Ectodermal cell (in vitro differentiated cells): ENCODE results near the gene HAO1.

Experiments
- H3K27ac ChIP-seq: 2 replicates; pipeline ENCODE4 v1.7.0; 2013; ENCODE audit warnings: mild to moderate bottlenecking, low read depth, low read length; ENCODE audit not compliant: insufficient read depth, poor library complexity, severe bottlenecking
- H3K27me3 ChIP-seq: 2 replicates; pipeline ENCODE4 v1.7.0; 2013; ENCODE audit warnings: mild to moderate bottlenecking, low read length; ENCODE audit not compliant: insufficient read depth, control insufficient read depth, poor library complexity, severe bottlenecking
- H3K36me3 ChIP-seq: one replicate; pipeline ENCODE4 v1.7.0; 2013; ENCODE audit warnings: low read length; ENCODE audit not compliant: control insufficient read depth, insufficient read depth
- H3K4me1 ChIP-seq: one replicate; pipeline ENCODE4 v1.7.0; 2013; ENCODE audit warnings: low read length; ENCODE audit not compliant: control insufficient read depth, insufficient read depth
- H3K4me3 ChIP-seq: 2 replicates; pipeline ENCODE4 v1.7.0; 2013; ENCODE audit warnings: low read depth, low read length, control low read depth; ENCODE audit not compliant: insufficient read depth
- H3K9me3 ChIP-seq: 2 replicates; pipeline ENCODE4 v1.7.0; 2013; ENCODE audit warnings: mild to moderate bottlenecking, low read length, moderate library complexity; ENCODE audit not compliant: control insufficient read depth
- whole genome bisulfite sequencing, 2 experiments: methylation state at CpG; one replicate each; pipeline ENCODE4 v1.1.7; 2013; ENCODE audit warnings: missing lambda C conversion rate in 2 of 2; 5-methylcytosine and 5-hydroxymethylcytosine counted together

The HAO1 gene

DNA sequence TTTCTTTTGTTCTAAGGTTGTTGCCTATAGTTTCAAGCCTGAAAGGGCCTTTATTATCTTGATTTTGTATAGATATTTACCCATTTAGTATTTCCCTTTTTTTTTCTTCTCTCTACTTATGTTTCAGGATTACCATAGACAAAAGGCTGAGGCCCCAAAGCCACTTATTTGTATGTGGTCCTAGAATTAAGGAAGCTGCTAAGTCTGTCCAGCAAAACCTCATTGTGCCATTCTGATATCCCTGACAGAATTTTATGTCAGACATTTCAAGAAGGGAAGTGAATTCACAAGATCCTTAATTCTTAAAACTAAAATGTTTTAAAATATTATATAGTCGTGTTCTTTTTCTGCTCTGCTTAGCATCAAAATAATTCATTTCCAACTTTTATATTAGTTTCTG is 6.9 kb downstream of the HAO1 start:
- Histone ChIP-seq H3K9me3 (no peaks in the 10 kb centered on the region), H3K27me3 (no peaks in the 10 kb centered on the region), H3K36me3 (no peaks in the 10 kb centered on the region), H3K4me1 (no peaks in the 10 kb centered on the region), H3K4me3 (no peak overlapping the region), H3K27ac (no peak overlapping the region)
- WGBS, 2 experiments: no CpG with 5 or more reads among the region's 1 CpG

- H3K4me3 ChIP-seq: no peak overlapping the region
- no peaks in the 10 kb centered on the region for H3K36me3 ChIP-seq
- H3K27me3 ChIP-seq: no peaks in the 10 kb centered on the region
- H3K4me1 ChIP-seq: no peaks in the 10 kb centered on the region
- H3K9me3 ChIP-seq: no peaks in the 10 kb centered on the region
- H3K27ac ChIP-seq: no peak overlapping the region
Observed at GRCh38 chr20:7930343-7930742, 9.9 kb downstream of the HAO1 start.

- H3K4me3 ChIP-seq: no peak overlapping the region
- H3K27me3 ChIP-seq: no peaks in the 10 kb centered on the region
- H3K4me1 ChIP-seq: no peaks in the 10 kb centered on the region
- WGBS, 2 experiments: 86% methylated on average over 1 of the region's 1 CpG; no CpG with 5 or more reads in 1 of the 2 experiments
- H3K9me3 ChIP-seq: no peaks in the 10 kb centered on the region
- H3K36me3 ChIP-seq: no peaks in the 10 kb centered on the region
- H3K27ac ChIP-seq: no peak overlapping the region
Observed at GRCh38 chr20:7926767-7927166, 13.5 kb downstream of the HAO1 start.

- Histone ChIP-seq H3K36me3 (no peaks in the 10 kb centered on the region), H3K27me3 (no peaks in the 10 kb centered on the region), H3K4me1 (no peaks in the 10 kb centered on the region), H3K4me3 (no peak overlapping the region), H3K27ac (no peak overlapping the region), H3K9me3 (no peaks in the 10 kb centered on the region)
- 86 to 100% methylated on average over 1 to 3 of the region's 3 CpGs for WGBS, 2 experiments
Observed at GRCh38 chr20:7926323-7926722, 13.9 kb downstream of the HAO1 start.

DNA sequence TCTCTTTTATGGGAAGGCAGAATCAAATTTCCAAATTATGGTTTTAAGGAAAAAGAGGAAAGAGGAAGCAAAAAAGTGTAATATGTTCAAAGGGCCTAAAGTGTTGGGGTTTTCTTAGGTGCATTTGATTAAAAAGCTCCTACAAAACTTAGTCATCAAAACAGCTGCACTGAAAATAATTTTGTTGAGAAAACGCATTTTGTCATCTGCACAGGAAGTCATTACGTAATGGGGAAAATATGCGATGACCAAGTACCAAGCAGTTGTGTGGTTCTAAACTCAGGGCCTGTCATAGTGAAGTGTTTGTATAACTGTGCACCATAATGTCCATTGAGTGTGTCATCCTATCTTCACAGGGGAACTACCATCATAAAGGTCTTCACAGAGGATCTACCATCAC is 15.6 kb downstream of the HAO1 start:
- H3K27me3 ChIP-seq: no peaks in the 10 kb centered on the region
- no peak overlapping the region for H3K27ac ChIP-seq
- no peaks in the 10 kb centered on the region for H3K36me3 ChIP-seq
- no peaks in the 10 kb centered on the region for H3K9me3 ChIP-seq
- no peak overlapping the region for H3K4me3 ChIP-seq
- 92 to 97% methylated on average over 3 of the region's 3 CpGs for WGBS, 2 experiments
- H3K4me1 ChIP-seq: no peaks in the 10 kb centered on the region

GRCh38 chr20:7916648-7917047 is 23.6 kb downstream of the HAO1 start:
- Histone ChIP-seq H3K4me1 (no peaks in the 10 kb centered on the region), H3K36me3 (no peaks in the 10 kb centered on the region), H3K27ac (no peak overlapping the region), H3K4me3 (no peak overlapping the region), H3K27me3 (no peaks in the 10 kb centered on the region), H3K9me3 (no peaks in the 10 kb centered on the region)
- WGBS, 2 experiments: 86 to 93% methylated on average over 1 of the region's 1 CpG

DNA sequence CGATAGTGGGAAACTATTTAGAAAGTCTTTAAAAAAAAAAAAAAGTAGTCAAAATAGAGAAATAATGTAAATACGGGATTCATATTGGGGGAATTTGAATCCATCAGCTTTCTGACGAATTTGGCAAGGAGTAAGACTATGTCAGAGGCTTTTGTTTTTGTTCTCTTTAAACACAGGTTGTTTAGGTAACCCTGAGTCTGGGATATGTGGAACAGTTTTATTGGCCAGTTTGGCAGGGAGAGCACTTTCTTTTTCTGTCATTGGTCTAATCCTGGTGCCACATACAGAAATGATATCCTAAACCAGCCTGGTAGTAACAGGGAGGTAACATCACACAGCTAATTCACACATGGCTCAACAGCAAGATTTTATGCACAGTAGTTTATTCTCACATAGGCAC is 27.7 kb downstream of the HAO1 start:
- Histone ChIP-seq H3K9me3 (no peaks in the 10 kb centered on the region), H3K27ac (no peak overlapping the region), H3K27me3 (no peaks in the 10 kb centered on the region), H3K4me1 (no peaks in the 10 kb centered on the region), H3K36me3 (no peaks in the 10 kb centered on the region), H3K4me3 (no peak overlapping the region)
- 94 to 96% methylated on average over 3 of the region's 3 CpGs for WGBS, 2 experiments

DNA sequence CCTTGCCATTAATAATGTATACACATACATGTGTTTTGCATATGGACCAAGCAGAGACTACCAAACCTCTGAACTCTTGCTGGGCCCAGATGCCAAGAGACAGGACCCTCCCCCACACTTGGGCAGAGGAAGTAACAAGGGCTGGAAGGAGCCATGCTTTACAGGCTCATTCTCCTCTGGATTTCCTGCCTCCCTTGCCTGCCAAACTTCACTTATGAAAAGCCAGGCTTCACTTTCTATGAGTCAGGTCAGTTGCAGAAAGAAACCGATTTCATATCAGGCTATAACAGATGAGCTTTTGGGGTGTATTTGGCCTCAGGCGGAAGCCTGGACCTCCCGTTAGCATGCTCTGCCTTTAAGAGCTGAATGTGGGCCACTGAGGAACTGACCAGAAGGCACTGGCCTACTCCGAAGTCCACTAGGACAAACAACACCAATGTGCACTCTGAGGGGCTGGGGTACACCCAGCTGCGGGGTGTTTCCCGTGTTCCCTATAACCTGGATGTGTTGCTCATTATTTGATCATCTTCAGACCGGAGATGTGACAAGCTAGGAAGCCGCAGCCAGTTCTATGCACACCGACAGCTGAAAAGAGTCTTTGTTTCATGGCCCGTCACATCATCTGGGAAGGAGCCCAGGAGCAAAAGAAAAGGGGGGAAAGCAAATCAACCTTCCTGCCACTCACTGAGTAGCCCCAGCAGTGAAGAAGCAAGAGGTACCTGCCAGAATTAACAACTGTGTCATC is 28.5 kb downstream of the HAO1 start:
- Histone ChIP-seq H3K9me3 (no peaks in the 10 kb centered on the region), H3K27ac (no peak overlapping the region), H3K36me3 (no peaks in the 10 kb centered on the region), H3K4me1 (no peaks in the 10 kb centered on the region), H3K4me3 (no peak overlapping the region), H3K27me3 (no peaks in the 10 kb centered on the region)
- WGBS, 2 experiments: 88 to 91% methylated on average over 10 of the region's 10 CpGs

- 78 to 90% methylated on average over 3 to 4 of the region's 4 CpGs for WGBS, 2 experiments
- Histone ChIP-seq H3K4me1 (no peaks in the 10 kb centered on the region), H3K9me3 (no peaks in the 10 kb centered on the region), H3K27ac (no peak overlapping the region), H3K27me3 (no peaks in the 10 kb centered on the region), H3K36me3 (no peaks in the 10 kb centered on the region), H3K4me3 (no peak overlapping the region)
Observed at GRCh38 chr20:7908905-7909304, 31.4 kb downstream of the HAO1 start.

DNA sequence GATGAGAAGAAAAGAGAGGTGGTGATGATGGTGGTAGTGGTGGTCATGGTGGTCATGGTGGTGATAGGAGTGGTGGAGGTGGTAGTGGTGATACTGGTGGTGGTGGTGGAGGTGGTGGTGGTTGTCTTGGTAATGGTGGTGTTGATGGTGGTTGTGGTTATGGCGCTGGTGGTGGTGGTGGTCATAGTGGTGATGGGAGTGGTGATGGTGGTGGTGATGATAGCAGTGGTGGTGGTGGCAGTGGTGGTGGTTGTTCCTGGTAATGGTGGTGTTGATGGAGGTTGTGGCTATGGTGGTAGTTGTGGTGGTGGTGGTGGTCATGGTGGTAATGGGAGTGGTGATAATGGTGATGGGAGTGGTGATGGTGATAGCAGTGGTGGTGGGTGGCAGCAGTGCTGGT is 36.8 kb downstream of the HAO1 start:
- Histone ChIP-seq H3K27ac (no peak overlapping the region), H3K4me1 (no peaks in the 10 kb centered on the region), H3K27me3 (no peaks in the 10 kb centered on the region), H3K9me3 (no peaks in the 10 kb centered on the region), H3K36me3 (no peaks in the 10 kb centered on the region), H3K4me3 (no peak overlapping the region)
- WGBS, 2 experiments: 94 to 96% methylated on average over 1 of the region's 1 CpG

GRCh38 chr20:7902879-7903278 is 37.4 kb downstream of the HAO1 start:
- H3K27ac ChIP-seq: no peak overlapping the region
- WGBS, 2 experiments: 91 to 94% methylated on average over 1 of the region's 2 CpGs
- H3K36me3 ChIP-seq: no peaks in the 10 kb centered on the region
- H3K4me3 ChIP-seq: no peak overlapping the region
- H3K4me1 ChIP-seq: no peaks in the 10 kb centered on the region
- H3K9me3 ChIP-seq: no peaks in the 10 kb centered on the region
- no peaks in the 10 kb centered on the region for H3K27me3 ChIP-seq
